Stimulated activated CD8-positive, alpha-beta memory T cell treated with anti-CD3 and anti-CD28 coated beads, Interleukin-7, amount 100 ng/mL, for 4 hours (primary cell): Measurements from ENCODE around the gene APOBEC4.

Experiments used
- DNase-seq, 2 donors: peaks; one replicate each; pipeline ENCODE4 v3.0.0-alpha.2; 2020; ENCODE audit warnings: low read depth in 2 of 2

APOBEC4 gene

GRCh38 chr1:183602510-183602909 lies 50.6 kb downstream of the APOBEC4 start:
- no peak for DNase-seq

DNA sequence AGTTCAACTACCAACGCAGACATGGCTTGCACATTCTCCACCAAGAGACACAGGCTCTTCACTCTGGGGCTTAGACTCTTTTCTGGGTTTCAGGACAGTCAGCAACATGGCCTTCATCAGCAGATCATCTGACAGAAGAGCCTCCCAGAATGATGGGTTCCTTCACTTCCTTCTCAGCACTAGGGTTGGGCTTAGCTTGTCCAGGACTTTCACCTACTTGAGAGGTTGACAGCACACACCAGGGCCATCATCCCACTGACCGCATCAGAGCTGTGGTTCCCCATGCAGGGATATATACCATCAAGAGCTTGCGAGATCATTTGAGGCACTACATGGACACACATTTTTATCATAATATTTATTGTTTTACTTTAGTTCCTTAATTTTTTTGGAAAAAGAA lies 52.5 kb downstream of the APOBEC4 start:
- DNase-seq = no peak

DNA sequence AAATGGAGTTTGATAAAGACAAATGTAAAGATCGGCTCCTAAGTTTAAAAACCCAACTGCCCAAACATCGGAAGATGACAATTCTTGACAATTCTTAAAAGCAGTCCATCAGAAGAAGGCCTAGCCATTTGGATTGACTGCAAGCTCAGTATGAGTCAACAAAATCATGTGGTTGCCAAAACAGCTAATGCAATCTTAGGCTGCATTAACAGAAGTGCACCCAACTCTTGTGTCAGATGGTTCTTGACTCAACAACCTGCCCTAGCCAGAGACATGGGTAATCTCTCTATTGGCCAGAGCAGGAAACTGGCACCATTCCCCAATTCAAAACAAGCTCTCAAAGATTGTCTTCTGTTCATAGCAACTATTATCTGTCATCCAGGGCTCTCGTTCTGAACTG lies 53.0 kb downstream of the APOBEC4 start:
- DNase-seq = no peak

- DNase-seq = no peak
Measured at GRCh38 chr1:183598386-183598785, 54.7 kb downstream of the APOBEC4 start.

GRCh38 chr1:183597656-183598347 lies 55.3 kb downstream of the APOBEC4 start:
- DNase-seq = no peak

DNA sequence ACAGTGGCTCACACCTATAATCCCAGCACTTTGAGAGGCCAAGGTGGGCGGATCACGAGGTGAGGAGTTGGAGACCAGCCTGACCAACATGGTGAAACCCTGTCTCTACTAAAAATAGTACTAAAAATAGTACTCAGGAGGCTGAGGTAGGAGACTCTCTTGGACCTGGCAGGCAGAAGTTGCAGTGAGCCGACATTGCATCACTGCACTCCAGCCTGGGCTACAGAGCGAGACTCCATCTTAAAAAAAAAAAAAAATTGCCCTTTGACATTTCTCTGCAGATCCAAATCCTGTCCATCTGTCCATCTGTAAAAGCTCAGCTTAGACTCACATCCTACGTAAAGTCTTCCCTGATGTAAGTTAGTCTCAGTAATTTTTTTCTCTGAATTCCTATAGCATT lies 56.6 kb downstream of the APOBEC4 start:
- DNase-seq = no peak
